Measurements from ENCODE around the gene ACTR10.

- TF ChIP-seq EP300 (IDR thresholded peaks at IDR 0.05; ENCODE audit: borderline replicate concordance) (no peak), RAD21 (IDR thresholded peaks at IDR 0.05; ENCODE audit: low read depth) (no peak), YY1 (IDR thresholded peaks at IDR 0.05; ENCODE audit: low read depth) (no peak)
Measured at GRCh38 chr14:58275527-58276190, 75.7 kb downstream of the ACTR10 start.

All from Ishikawa (cell line).